GM19328 (cell line): ENCODE measurements around the gene AGTR2.
"Not testable (repeated sequence)": the region's sequence is repeated elsewhere in the genome, so short reads cannot be mapped to it uniquely, and the experiment has no call there.

ENCODE experiments used
- ATAC-seq: cut with Tn5 transposase; IDR thresholded peaks from one replicate; pipeline ENCODE4 v1.9.1; 2021; ENCODE audit warnings: mild to moderate bottlenecking, moderate library complexity; ENCODE audit not compliant: unreplicated experiment

Gene AGTR2, protein sequence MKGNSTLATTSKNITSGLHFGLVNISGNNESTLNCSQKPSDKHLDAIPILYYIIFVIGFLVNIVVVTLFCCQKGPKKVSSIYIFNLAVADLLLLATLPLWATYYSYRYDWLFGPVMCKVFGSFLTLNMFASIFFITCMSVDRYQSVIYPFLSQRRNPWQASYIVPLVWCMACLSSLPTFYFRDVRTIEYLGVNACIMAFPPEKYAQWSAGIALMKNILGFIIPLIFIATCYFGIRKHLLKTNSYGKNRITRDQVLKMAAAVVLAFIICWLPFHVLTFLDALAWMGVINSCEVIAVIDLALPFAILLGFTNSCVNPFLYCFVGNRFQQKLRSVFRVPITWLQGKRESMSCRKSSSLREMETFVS

DNA sequence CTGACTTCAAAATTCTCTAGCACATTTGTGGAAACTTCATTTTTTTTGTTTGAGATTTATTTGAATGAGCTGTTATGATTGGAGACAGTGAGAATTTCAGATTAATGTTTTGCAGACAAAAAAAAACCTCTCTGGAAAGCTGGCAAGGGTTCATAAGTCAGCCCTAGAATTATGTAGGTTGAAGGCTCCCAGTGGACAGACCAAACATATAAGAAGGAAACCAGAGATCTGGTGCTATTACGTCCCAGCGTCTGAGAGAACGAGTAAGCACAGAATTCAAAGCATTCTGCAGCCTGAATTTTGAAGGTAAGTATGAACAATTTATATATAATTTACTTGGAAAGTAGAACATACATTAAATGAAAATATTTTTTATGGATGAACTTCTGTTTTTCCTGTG is at the start of gene AGTR2:
AGTR2 (plus strand) TSS at position 234 of the 400 bp plus-strand sequence. CDS start 1,537 bp downstream, outside the sequence.
- no peak for ATAC-seq

DNA sequence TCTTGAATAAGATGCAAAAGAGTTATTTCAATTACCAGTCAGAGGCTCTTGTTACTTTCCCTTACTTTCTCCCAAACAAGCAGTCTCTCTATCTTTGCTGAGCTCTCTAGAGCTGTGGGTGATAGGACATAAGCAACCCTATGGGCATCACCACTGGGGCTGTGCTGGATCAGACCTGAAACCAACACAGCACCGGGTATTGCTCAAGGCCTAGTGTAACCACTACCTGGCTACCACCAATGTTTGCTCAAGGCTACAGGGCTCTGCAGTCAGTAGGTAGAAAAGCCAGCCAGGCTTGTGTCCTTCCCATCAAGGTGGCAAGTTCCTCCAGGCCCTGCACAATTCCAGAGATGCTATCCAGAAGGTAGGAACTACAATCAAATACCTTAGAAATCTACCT is 35.3 kb upstream of the AGTR2 start:
- ATAC-seq: no peak

DNA sequence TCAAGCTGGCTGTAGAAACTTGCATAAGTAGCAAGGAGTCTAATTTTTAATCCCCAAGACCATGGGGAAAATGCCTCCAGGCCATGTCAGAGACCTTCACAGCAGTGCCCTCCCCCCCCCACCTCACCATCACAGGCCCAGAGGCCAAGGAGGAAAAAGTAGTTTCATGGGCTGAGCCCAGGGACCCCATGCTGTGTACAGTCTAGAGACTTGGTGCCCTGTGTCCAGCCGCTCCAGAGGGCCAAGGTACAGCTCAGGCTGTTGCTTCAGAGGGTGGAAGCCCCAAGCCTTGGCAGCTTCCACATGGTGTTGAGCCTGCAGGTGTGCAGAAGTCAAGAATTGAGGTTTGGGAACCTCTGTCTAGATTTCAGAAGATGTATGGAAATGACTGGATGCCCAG is 29.3 kb upstream of the AGTR2 start:
- ATAC-seq: not testable (repeated sequence)

DNA sequence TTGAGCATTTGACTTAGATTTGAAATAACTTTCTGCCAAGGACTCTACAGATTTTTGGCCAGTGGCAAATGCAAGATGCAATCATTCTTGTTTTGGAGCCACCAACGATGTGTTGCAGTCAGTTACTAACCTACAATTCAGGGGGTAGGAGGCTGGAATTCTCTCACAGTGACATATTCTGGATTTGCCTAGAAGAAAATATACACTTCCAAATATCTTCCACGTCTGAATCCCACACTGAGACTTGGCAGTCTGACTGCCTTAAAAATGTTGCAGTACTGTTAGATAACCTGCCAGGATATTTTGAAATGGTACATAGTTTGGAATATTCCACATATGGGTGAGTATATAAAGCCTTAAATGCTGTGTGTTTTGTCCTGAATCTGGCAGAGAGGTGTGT is 27.6 kb upstream of the AGTR2 start:
- ATAC-seq: no peak

DNA sequence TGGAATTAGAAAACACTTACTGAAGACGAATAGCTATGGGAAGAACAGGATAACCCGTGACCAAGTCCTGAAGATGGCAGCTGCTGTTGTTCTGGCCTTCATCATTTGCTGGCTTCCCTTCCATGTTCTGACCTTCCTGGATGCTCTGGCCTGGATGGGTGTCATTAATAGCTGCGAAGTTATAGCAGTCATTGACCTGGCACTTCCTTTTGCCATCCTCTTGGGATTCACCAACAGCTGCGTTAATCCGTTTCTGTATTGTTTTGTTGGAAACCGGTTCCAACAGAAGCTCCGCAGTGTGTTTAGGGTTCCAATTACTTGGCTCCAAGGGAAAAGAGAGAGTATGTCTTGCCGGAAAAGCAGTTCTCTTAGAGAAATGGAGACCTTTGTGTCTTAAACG is 2.4 kb downstream of the AGTR2 start:
- ATAC-seq: no peak

DNA sequence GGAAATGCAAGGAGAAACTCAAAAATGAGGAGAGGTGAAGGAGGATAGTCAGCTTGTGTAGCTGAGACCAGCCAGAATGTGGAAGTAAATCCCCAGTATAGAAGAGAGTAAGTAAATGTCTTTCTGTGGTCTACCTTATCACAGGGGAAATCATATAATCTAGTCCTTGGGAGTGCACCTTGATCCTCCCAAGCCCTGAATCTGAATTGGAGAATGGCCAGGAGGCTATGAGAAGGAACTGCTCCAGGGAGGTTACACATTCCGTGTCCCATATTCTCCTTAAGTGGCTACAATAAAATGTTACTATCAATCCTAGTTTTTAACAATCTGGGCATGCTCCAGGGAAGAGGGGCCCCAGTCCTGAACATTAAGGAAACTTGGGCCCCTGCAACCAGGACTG is 10.8 kb downstream of the AGTR2 start:
- no peak for ATAC-seq

DNA sequence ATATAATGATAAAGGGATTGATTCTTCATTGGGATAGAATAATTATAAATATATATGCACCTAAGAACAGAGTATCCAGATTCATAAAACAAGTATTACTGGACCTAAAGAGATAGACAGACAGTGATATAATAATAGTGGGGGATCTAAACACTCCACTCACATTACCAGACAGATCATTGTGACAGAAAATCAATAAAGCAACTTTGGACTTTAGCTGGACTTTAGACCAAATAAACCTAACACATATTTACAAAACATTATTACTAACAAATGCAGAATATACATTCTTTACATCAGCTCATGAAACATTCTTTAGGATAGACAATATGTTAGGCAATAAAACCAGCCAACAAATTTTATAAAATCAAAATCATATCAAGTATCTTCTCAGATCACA is 14.6 kb downstream of the AGTR2 start:
- no peak for ATAC-seq

DNA sequence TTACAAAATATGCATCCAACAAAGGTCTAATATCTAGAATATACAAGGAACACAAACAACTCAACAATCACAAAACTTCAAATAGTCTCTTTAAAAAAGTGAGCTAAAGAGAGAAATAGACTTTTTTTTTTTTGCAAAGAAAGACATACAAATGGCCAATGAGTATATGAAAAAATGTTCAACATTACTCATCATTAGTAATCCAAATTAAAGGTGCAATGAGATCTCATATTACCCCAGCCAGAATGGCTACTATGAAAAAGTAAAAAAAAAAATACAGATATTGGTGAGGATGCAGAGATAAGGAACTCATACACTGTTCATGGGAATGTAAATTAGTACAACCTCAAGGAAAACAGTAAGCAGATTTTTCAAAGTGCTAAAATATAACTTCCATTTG is 24.1 kb downstream of the AGTR2 start:
- no peak for ATAC-seq

DNA sequence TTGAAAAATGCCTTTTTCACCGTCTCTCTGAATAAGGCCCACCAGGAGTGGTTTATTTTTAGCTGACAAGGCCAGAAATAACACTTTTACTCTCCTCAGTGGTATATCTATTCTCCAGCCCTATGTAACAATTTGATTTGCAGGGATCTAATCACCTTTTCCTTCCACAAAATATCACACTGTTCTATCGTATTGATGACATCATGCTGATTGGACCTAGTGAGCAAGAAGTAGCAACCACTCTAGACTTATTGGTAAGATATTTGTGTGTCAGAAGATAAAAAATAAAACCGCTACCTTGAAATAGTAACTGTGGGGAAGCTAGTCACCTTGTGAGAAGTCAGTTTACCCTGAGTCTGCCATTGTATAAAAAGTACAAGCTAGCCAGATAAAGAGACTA is 27.7 kb downstream of the AGTR2 start:
- ATAC-seq: no peak

DNA sequence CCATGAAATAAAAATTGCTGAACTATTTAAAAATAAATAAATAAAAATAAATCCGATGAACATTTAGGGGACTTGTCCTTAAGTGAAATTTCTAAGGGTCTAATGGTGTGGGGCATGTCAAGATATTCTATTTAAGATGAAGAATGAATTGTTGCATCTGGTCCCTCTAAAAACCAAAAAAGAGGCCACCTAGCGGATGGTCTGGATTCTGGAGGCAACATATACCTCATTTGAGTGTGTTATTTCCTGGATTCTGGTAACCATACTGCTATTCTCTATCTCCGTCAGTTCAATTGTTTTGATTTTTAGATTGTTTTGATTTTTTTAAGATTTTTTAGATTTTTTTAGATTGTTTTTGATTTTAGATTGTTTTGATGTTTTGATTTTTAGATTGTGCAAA is 28.3 kb downstream of the AGTR2 start:
- ATAC-seq: no peak

DNA sequence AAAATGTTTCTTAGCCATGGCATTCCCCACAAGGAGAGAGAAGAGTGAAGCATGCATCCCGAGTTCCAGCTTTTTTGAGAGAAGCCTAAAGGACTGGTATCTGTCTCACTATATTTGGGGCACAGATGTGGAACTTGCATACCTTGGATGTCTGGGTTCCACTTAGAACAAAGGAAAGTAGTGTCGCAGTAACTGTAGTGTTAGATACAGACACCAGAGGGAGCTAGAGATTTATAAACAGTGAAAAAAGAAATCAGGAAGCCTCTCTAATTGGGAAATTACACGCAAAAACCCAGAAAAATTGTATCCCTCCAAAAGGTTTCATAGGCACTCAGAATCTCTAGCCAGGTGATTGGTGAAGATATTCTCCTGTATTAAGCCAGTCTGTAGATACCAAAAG is 34.4 kb downstream of the AGTR2 start:
- ATAC-seq: no peak

DNA sequence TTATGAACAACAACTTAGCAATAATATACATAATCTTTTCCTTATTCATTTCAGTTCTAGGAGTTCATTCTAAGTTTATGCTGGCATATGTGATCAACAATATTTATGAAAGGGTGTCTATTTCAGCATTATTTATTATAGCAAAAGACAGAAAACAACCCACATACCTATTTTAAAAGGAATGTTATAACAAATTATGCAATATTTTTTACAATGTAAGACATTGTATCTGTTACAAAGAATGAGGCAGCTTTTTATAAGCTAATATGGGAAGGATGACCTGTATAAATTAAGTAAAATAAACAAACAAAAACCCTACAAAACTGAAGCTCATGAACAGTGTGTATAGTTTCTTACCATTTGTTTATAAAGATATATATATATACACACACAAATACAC is 42.7 kb downstream of the AGTR2 start:
- no peak for ATAC-seq

DNA sequence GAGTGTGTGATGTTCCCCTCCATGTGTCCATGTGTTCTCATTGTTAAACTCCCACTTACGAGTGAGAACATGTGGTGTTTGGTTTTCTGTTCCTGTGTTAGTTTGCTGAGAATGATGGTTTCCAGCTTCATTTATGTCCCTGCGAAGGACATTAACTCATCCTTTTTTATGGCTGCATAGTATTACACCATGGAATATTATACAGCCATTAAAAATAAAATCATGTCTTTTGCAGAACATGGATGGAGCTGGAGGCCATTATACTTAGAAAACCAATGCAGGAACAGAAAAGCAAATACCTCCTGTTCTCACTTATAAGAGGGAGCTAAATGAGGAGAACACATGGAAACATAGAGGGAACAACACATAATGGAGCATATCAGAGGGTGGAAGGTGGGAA is 46.5 kb downstream of the AGTR2 start:
- not testable (repeated sequence) for ATAC-seq
